G401.6 (cell line): ENCODE results near the gene SNX6.
"Not testable (repeated sequence)": the region's sequence is repeated elsewhere in the genome, so short reads cannot be mapped to it uniquely, and the experiment has no call there.

Source experiments
- FAIRE-seq: peaks from 2 replicates; lab custom pipeline; 2012; peaks lifted over from hg19 to GRCh38; lab: Jason Lieb, UNC

Gene SNX6

GRCh38 chr14:34520304-34520970, 109.5 kb downstream of the SNX6 start:
- FAIRE-seq, result not testable (repeated sequence)
